Endodermal cell (in vitro differentiated cells): ENCODE data around the gene DCC. TPM values are rescaled to one million over a fixed set of nuclear protein-coding genes. Genes with fewer than 3 reads are reported as not detected.

Experiments used
- DNase-seq: peaks from one replicate; pipeline ENCODE4 v3.0.0-alpha.2; 2017
- H3K27ac ChIP-seq: 2 replicates; pipeline ENCODE4 v1.5.1; 2013; ENCODE audit warnings: mild to moderate bottlenecking, low read depth, low read length, moderate library complexity
- H3K27me3 ChIP-seq: 2 replicates; pipeline ENCODE4 v1.6.1; 2013; ENCODE audit warnings: mild to moderate bottlenecking, low read length, moderate library complexity; ENCODE audit not compliant: insufficient read depth, control insufficient read depth, poor library complexity, severe bottlenecking
- H3K36me3 ChIP-seq: 2 replicates; pipeline ENCODE4 v1.7.0; 2013; ENCODE audit warnings: mild to moderate bottlenecking, low read length, moderate library complexity; ENCODE audit not compliant: control insufficient read depth, insufficient read depth
- H3K4me1 ChIP-seq: one replicate; pipeline ENCODE4 v1.7.0; 2013; ENCODE audit warnings: low read length; ENCODE audit not compliant: control insufficient read depth, insufficient read depth
- H3K4me3 ChIP-seq: 2 replicates; pipeline ENCODE4 v1.5.1; 2013; ENCODE audit warnings: mild to moderate bottlenecking, low read length, moderate library complexity
- H3K9ac ChIP-seq: 2 replicates; pipeline ENCODE4 v1.6.1; 2013; ENCODE audit warnings: mild to moderate bottlenecking, low read length, moderate library complexity; ENCODE audit not compliant: poor library complexity, severe bottlenecking; ENCODE audit errors: extremely low read depth
- H3K9me3 ChIP-seq: 2 replicates; pipeline ENCODE4 v1.6.1; 2013; ENCODE audit warnings: mild to moderate bottlenecking, low read length, moderate library complexity; ENCODE audit not compliant: control insufficient read depth
- H3K27ac Mint-ChIP-seq: 2 replicates; pipeline ENCODE4 v1.8.0; 2020; ENCODE audit warnings: mixed read lengths
- H3K27me3 Mint-ChIP-seq: 2 replicates; pipeline ENCODE4 v1.8.0; 2021; ENCODE audit warnings: mild to moderate bottlenecking, mixed read lengths; ENCODE audit not compliant: insufficient read depth
- H3K36me3 Mint-ChIP-seq: 2 replicates; pipeline ENCODE4 v1.8.0; 2020; ENCODE audit warnings: low read depth, mixed read lengths
- H3K4me1 Mint-ChIP-seq: 2 replicates; pipeline ENCODE4 v1.8.0; 2020; ENCODE audit warnings: mixed read lengths
- H3K4me3 Mint-ChIP-seq: 2 replicates; pipeline ENCODE4 v1.8.0; 2020; ENCODE audit warnings: mild to moderate bottlenecking, moderate library complexity, mixed read lengths
- H3K9me3 Mint-ChIP-seq: 2 replicates; pipeline ENCODE4 v1.8.0; 2020; ENCODE audit warnings: mild to moderate bottlenecking, mixed read lengths
- CTCF ChIP-seq: fragments of 200-600 bp; sonication (generic); conservative IDR thresholded peaks from 2 replicates; pipeline ENCODE4 v1.5.0; 2021; ENCODE audit warnings: antibody characterized with exemption, mild to moderate bottlenecking
- WGBS, 2 experiments: methylation state at CpG; one replicate each; pipeline versions ENCODE4 v1.1.5 to v1.1.7; 2013; ENCODE audit warnings: missing lambda C conversion rate in 2 of 2, mixed read lengths in 1 of 2; ENCODE audit not compliant: insufficient coverage in 1 of 2, insufficient read length in 1 of 2; 5-methylcytosine and 5-hydroxymethylcytosine counted together
- total RNA-seq, 2 donors: library from RNA; stranded (reverse); fragmentation: NEBNext Ultra II Directional in 1 of 2; extraction: Animal tissue kit (Norgen Biotek cat#: 25700) in 1 of 2; gene quantifications; 2 replicates in 1 of 2; 3 replicates in 1 of 2; pipeline ENCODE4 v1.2.1, GENCODE V29; 2021

The DCC gene
- total RNA-seq, 2 donors from 2014 or later, result 0.77 to 0.97 TPM

- Histone ChIP-seq H3K27ac (no peak overlapping the region), H3K9me3 (no peaks in the 10 kb centered on the region), H3K36me3 (no peaks in the 10 kb centered on the region), H3K4me3 (no peak overlapping the region), H3K4me1 (no peaks in the 10 kb centered on the region), H3K9ac (no peak overlapping the region), H3K27me3 (no peaks in the 10 kb centered on the region)
- peak; percentile 83 for TF ChIP-seq CTCF
- peak; percentile 51 for DNase-seq
- Mint-ChIP-seq H3K27me3 (no peaks in the 10 kb centered on the region), H3K9me3 (peaks cover 3% of the 10 kb centered on the region), H3K4me3 (no peak overlapping the region), H3K4me1 (peaks cover 6% of the 10 kb centered on the region), H3K36me3 (no peaks in the 10 kb centered on the region), H3K27ac (no peak overlapping the region)
- WGBS, 2 experiments, result 88 to 100% methylated on average over 1 of the region's 1 CpG
These were observed 1040.2 kb downstream of the DCC start for GRCh38 chr18:53380063-53380639.

- Histone ChIP-seq H3K4me3 (no peak overlapping the region), H3K9me3 (no peaks in the 10 kb centered on the region), H3K36me3 (no peaks in the 10 kb centered on the region), H3K4me1 (no peaks in the 10 kb centered on the region), H3K27me3 (no peaks in the 10 kb centered on the region), H3K9ac (no peak overlapping the region), H3K27ac (no peak overlapping the region)
- no peak for DNase-seq
- 100% methylated on average over 1 of the region's 1 CpG; no CpG with 5 or more reads in 1 of the 2 experiments for WGBS, 2 experiments
- Mint-ChIP-seq H3K4me3 (no peak overlapping the region), H3K27me3 (no peaks in the 10 kb centered on the region), H3K4me1 (peaks cover 3% of the 10 kb centered on the region), H3K27ac (no peak overlapping the region), H3K9me3 (peaks cover 3% of the 10 kb centered on the region), H3K36me3 (no peaks in the 10 kb centered on the region)
- no peak for TF ChIP-seq CTCF
These were observed 1042.9 kb downstream of the DCC start for GRCh38 chr18:53382870-53383269.

- H3K27me3 Mint-ChIP-seq, result no peaks in the 10 kb centered on the region
- no peak overlapping the region for H3K4me3 Mint-ChIP-seq
- no peaks in the 10 kb centered on the region for H3K27me3 ChIP-seq
- no peaks in the 10 kb centered on the region for H3K36me3 ChIP-seq
- peaks cover 3% of the 10 kb centered on the region for H3K9me3 Mint-ChIP-seq
- no peak overlapping the region for H3K27ac ChIP-seq
- no peak overlapping the region for H3K9ac ChIP-seq
- no peak for TF ChIP-seq CTCF
- no peaks in the 10 kb centered on the region for H3K36me3 Mint-ChIP-seq
- no peak overlapping the region for H3K4me3 ChIP-seq
- H3K4me1 ChIP-seq, result no peaks in the 10 kb centered on the region
- WGBS, 2 experiments, result 86 to 100% methylated on average over 1 to 2 of the region's 3 CpGs
- DNase-seq, result no peak
- no peak overlapping the region for H3K27ac Mint-ChIP-seq
- H3K4me1 Mint-ChIP-seq, result no peaks in the 10 kb centered on the region
- no peaks in the 10 kb centered on the region for H3K9me3 ChIP-seq
These were observed 1045.9 kb downstream of the DCC start for GRCh38 chr18:53385889-53386288.
